ENCODE results near the gene UBTD2. TPM values are rescaled to one million over a fixed set of nuclear protein-coding genes. Genes with fewer than 3 reads are reported as not detected.

Gene UBTD2
- total and polyA plus RNA-seq, 9 of the 15 experiments (the other 6 are each of a cell fraction or from before 2014, with no cell fraction given): 0.01 to 0.46 (median 0.15) TPM; not detected in 1

- 5% methylated on average over 1 of the region's 1 CpG for WGBS (ENCODE audit: insufficient coverage, low coverage, missing lambda C conversion rate)
- Histone ChIP-seq H2AFZ (ENCODE audit: low read depth, low read length) (no peak overlapping the region), H3K79me2 (ENCODE audit: control insufficient read depth, insufficient read depth, low read length) (no peaks in the 10 kb centered on the region), H3K4me1 (replicated peaks in 1 of 2; ENCODE audit: control insufficient read depth in 2 of 2, insufficient read depth in 2 of 2, low read length in 2 of 2) (no peaks in the 10 kb centered on the region), H3K36me3 (ENCODE audit: control insufficient read depth, insufficient read depth, low read length) (no peaks in the 10 kb centered on the region), H3K27me3 (ENCODE audit: control insufficient read depth in 2 of 2, insufficient read depth in 2 of 2, low read length in 2 of 2) (peaks cover 5 to 13% of the 10 kb centered on the region in 2 experiments; a peak in 4 of 5 replicates), H4K20me1 (replicated peaks; ENCODE audit: control insufficient read depth, insufficient read depth, low read length) (no peaks in the 10 kb centered on the region), H3K27ac (ENCODE audit: extremely low read depth, low read depth, low read length) (no peak overlapping the region), H3K4me3 (no peak overlapping the region), H3K9me3 (replicated peaks; ENCODE audit: control insufficient read depth, insufficient read depth, low read depth, low read length) (no peaks in the 10 kb centered on the region), H3K4me2 (ENCODE audit: insufficient read depth, low read length) (no peak overlapping the region), H3K9ac (ENCODE audit: insufficient read depth in 1 of 2, low read depth in 2 of 2, low read length in 2 of 2) (no peak overlapping the region), H3K9me1 (ENCODE audit: control insufficient read depth, insufficient read depth, low read length) (no peaks in the 10 kb centered on the region)
- no peak for DNase-seq (ENCODE audit: extremely low read depth in 1 of 4, low spot score in 3 of 4)
- TF ChIP-seq SPI1 (IDR thresholded peaks at IDR 0.05; ENCODE audit: borderline replicate concordance, low read depth, low read length): no peak
- no peak for TF ChIP-seq BRF1 (IDR thresholded peaks at IDR 0.05; ENCODE audit: borderline replicate concordance, extremely low read depth, insufficient read length)
- no peak for TF ChIP-seq RERE (CRISPR knock-in tag; IDR thresholded peaks at IDR 0.05; ENCODE audit: borderline replicate concordance)
- no peak for TF ChIP-seq NCOA1 (IDR thresholded peaks at IDR 0.05; ENCODE audit: low read depth)
- BruUV-seq (replicated peaks): no TSS peak
- intact Hi-C loops (cut with micrococcal nuclease): no loop called here
- ATAC-seq: no peak
- CTCF ChIA-PET (ENCODE audit: low intra/inter-chr PET ratio): no interaction called here
- POLR2A ChIA-PET: no interaction called here
- in situ Hi-C loops (cut with MboI): no loop called here
- FAIRE-seq: no peak
Measured at GRCh38 chr5:172312286-172312685, 28.7 kb upstream of the UBTD2 start.
